H7 (cell line): ENCODE results near the gene CHST11. TPM values are rescaled to one million over a fixed set of nuclear protein-coding genes. Genes with fewer than 3 reads are reported as not detected.

Experiments
- DNase-seq: peaks from one replicate; pipeline ENCODE4 v3.0.0; 2012
- H3K27me3 ChIP-seq: 2 replicates; pipeline ENCODE4 v1.6.0; 2011; ENCODE audit warnings: mild to moderate bottlenecking, low read length; ENCODE audit not compliant: control insufficient read depth, insufficient read depth
- H3K36me3 ChIP-seq: replicated peaks from 2 replicates; pipeline ENCODE4 v1.5.1; 2011; ENCODE audit warnings: low read length; ENCODE audit not compliant: control insufficient read depth, insufficient read depth
- H3K4me3 ChIP-seq: 2 replicates; pipeline ENCODE4 v1.5.1; 2011; ENCODE audit warnings: low read depth, mild to moderate bottlenecking, control low read depth, low read length, moderate library complexity; ENCODE audit not compliant: insufficient read depth
- total RNA-seq: library from RNA; depleted of rRNA; stranded (reverse); fragments of >200 nt; shearing (Covaris generic); gene quantifications from 2 replicates; pipeline ENCODE4 v1.2.3, GENCODE V29; 2014

Gene CHST11
- total RNA-seq, 1 experiment from 2014 or later: 14.5 TPM

DNA sequence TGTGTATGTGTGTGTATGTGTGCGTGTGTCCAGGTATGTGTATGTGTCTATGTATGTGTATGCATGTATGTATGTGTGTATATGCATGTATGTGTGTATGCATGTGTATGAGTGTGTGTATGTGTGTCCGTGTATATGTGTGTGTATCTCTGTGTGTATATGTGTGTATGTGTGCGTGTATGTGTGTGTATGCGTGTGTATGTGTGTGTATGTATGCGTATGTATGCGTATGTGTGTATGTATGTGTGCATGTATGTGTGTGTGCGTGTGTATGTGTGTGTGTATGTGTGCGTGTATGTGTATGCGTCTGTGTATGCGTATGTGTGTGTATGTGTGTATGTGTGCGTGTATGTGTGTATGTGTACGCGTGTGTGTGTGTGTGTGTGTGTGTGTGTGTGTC lies 31.6 kb downstream of the CHST11 start:
- no peaks in the 10 kb centered on the region for H3K36me3 ChIP-seq
- no peak for DNase-seq
- H3K27me3 ChIP-seq: no peaks in the 10 kb centered on the region
- no peak overlapping the region for H3K4me3 ChIP-seq

DNA sequence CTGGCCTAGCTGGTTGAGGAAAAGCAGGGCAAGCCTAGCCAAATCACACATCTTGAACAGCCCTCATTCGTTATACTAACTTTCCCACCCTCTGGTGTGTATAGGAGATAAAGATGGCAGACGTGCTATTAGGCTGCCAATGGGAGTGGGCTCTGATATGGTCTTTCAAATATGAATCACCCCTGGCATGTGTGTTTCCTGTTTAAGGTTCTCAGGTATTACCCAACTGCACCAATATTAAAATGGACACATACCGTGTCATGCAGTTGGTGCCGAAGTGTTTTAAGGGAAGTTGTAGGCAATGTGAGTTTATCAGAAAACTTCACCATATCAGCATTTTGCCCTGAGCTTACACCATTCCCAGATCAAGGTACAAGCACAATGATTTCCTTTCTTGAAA lies 33.4 kb downstream of the CHST11 start:
- no peak for DNase-seq
- Histone ChIP-seq H3K4me3 (no peak overlapping the region), H3K27me3 (no peaks in the 10 kb centered on the region), H3K36me3 (no peaks in the 10 kb centered on the region)

GRCh38 chr12:104490850-104491249 lies 34.1 kb downstream of the CHST11 start:
- H3K27me3 ChIP-seq: no peaks in the 10 kb centered on the region
- no peaks in the 10 kb centered on the region for H3K36me3 ChIP-seq
- no peak overlapping the region for H3K4me3 ChIP-seq
- DNase-seq: no peak

GRCh38 chr12:104493496-104493895 lies 36.7 kb downstream of the CHST11 start:
- DNase-seq: no peak
- H3K4me3 ChIP-seq: no peak overlapping the region
- H3K36me3 ChIP-seq: no peaks in the 10 kb centered on the region
- H3K27me3 ChIP-seq: no peaks in the 10 kb centered on the region

DNA sequence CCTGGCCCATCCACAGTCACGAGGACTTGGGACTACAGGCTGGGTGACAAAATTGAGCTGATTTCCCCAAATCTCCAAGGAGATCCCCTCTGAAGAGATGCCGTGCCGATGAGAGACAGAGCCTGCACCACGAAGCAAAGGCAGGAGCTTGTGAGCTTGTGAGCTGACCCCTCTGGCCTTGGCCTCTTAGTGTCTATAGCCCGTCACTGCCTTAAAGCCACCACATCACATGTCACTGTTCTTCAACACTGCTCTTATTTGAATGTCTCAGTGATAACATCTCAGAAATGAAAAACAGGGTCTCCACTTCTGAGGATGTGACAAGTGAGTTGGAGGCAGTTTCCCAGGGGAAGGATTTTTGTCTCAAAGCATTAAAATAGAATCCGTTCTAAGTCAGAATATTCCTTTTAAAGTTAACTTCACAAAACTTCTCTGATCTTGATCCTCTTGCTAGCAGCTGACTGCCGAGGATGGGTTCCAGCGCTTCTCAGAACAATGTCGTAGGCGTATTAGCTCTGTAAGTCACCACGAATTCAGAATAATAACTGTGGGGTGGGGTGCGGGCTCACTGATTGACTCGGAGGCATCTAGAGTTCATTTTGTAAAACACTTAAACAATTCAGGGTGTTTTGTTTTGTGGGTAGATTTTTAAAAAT lies 37.5 kb downstream of the CHST11 start:
- Histone ChIP-seq H3K27me3 (no peaks in the 10 kb centered on the region), H3K4me3 (no peak overlapping the region), H3K36me3 (no peaks in the 10 kb centered on the region)
- no peak for DNase-seq

DNA sequence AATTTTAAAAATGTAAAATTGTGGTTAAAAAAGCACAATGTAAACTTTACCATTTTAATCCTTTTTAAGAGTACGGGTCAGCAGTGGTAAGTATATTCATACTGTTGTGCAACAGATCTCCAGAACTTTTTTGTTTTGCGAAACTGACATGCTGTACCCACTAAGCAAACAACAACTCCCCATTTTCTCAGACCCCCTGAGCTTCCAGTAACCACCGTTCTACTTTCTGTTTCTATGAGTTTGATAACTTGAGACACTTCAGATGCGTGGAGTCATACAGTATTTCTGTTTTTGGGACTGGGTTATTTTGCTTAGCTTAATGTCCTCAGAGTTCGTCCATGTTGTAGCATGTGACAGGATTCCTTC lies 38.0 kb downstream of the CHST11 start:
- Histone ChIP-seq H3K4me3 (no peak overlapping the region), H3K36me3 (no peaks in the 10 kb centered on the region), H3K27me3 (no peaks in the 10 kb centered on the region)
- DNase-seq: no peak

DNA sequence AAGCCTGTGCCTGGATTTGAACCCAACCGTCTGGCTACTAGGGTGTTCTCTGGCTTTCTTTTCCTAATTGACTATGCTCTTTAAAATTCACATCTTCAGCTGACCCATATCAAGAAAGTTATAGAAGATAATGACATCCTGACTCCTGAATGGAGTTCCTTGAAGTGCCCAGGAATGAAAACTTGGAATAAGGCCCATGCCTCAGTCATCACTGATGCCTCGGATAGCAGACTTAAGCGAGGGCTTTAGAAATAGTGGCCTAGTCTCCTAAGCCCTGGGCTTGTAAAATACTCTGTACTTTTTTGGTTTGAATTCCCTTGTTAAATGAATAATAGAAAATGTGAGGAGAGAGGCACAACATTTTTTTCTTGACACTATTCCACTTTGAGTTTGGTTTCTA lies 39.0 kb downstream of the CHST11 start:
- Histone ChIP-seq H3K4me3 (no peak overlapping the region), H3K36me3 (no peaks in the 10 kb centered on the region), H3K27me3 (no peaks in the 10 kb centered on the region)
- DNase-seq: no peak

DNA sequence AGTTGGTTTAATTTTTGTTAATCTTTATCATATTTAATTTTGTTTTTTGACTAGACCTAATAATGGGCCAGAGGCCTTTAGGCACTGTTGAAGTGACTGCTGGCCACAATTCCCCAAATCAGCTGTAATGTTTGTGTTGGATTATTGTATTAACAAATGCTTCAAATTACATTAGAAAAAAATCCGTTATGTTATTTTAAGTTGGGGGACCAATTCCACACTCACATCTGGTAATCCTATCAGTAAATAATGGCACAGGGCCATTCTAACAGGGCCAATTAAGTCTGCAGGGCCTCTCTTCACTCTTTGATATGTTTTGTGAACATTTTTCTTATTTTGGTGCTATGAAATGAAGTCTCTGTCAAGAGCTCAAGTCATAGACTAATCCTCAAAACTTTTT lies 39.6 kb downstream of the CHST11 start:
- DNase-seq: no peak
- H3K36me3 ChIP-seq: no peaks in the 10 kb centered on the region
- no peak overlapping the region for H3K4me3 ChIP-seq
- no peaks in the 10 kb centered on the region for H3K27me3 ChIP-seq

DNA sequence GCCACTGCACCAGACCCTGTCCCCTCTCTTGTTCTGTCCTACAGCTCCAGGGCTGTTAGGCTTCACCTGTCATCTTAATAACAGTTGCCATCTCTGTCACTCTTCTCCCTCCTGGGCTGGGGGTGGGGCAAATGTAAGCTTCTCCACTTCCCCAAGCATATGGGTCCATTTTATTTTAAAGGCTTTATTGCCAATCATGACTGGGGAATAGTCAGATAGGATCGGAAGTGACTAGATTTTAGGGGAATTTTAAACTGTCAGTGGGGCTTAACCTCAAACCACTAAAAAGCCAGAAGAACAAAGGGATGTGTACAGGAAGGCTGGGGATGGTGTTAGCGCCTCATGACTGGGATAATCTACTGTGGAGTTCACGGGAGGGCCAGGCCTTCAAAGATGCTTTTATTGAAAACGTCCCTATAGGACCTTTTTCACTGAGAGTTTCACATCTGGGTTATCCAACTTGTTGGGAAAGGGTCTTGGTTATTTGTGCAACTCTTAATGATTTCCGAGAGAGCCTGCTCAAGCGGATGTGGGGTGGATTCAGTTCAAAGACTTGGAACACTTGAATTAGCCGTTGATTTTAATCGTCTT lies 41.6 kb downstream of the CHST11 start:
- H3K4me3 ChIP-seq: no peak overlapping the region
- no peaks in the 10 kb centered on the region for H3K36me3 ChIP-seq
- H3K27me3 ChIP-seq: no peaks in the 10 kb centered on the region
- DNase-seq: no peak

- no peak for DNase-seq
- no peaks in the 10 kb centered on the region for H3K36me3 ChIP-seq
- H3K27me3 ChIP-seq: no peaks in the 10 kb centered on the region
- H3K4me3 ChIP-seq: no peak overlapping the region
Observed at GRCh38 chr12:104499668-104500332, 43.1 kb downstream of the CHST11 start.

DNA sequence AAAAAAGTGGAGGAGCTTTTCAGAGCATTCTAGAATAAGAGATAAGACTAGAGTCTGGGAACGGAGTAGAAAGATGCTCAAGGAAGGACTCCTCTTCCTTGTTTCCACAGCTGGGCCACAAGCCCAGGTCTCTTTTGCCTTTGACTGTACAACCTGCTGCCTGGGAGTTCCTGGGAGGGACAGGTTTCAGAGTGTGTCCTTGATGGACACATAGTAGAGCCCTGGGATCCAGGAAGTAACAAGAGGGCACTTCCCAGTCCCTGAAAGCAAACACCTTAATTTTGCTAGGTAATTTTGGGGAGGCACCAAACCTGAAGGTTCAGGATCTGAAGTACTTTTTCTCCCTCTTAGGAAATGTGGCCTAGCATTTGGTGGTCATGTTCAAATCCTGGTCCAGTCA lies 44.4 kb downstream of the CHST11 start:
- no peaks in the 10 kb centered on the region for H3K27me3 ChIP-seq
- DNase-seq: no peak
- no peak overlapping the region for H3K4me3 ChIP-seq
- no peaks in the 10 kb centered on the region for H3K36me3 ChIP-seq

DNA sequence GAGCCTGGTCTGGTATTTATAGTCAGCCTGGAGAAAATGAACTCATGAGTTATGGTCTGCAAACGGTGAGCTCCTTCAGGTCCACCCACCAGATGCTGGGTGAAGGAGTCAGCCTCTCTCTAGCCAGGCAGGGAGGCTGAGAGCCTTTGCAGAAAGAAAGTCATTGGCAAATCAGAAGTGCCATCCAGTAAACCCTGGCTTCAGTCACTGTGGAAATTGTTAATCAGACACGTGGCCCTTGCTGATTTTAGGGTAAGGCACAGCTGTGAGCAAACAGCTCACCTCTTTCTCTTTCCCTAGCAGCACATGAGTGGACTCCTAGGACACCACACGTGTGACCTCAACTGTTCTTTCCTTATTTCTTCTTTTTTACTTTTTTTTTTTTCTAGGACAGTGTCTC lies 44.9 kb downstream of the CHST11 start:
- Histone ChIP-seq H3K4me3 (no peak overlapping the region), H3K36me3 (no peaks in the 10 kb centered on the region), H3K27me3 (no peaks in the 10 kb centered on the region)
- DNase-seq: no peak

- no peaks in the 10 kb centered on the region for H3K36me3 ChIP-seq
- DNase-seq: no peak
- H3K4me3 ChIP-seq: no peak overlapping the region
- no peaks in the 10 kb centered on the region for H3K27me3 ChIP-seq
Observed at GRCh38 chr12:104502217-104502616, 45.5 kb downstream of the CHST11 start.

DNA sequence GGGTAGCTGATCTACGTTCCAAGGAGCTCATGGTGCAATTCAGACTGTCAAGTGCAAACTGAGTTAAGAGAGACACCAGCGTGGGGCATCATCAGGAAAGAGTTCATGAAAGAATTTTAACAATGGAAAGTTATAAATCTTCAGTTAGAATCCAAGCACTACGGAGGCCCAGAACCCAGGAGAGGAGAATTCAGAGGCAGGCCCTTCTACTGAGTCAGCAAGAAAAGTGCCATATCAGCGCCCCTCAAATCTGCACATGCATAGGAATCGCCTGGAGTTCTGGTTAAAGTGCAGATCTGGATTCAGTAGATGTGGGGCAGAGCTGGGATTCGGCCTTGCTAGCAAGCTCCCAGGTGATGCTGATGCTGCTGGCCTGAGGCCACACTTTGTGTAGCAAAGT lies 45.9 kb downstream of the CHST11 start:
- DNase-seq: no peak
- H3K36me3 ChIP-seq: no peaks in the 10 kb centered on the region
- no peaks in the 10 kb centered on the region for H3K27me3 ChIP-seq
- H3K4me3 ChIP-seq: no peak overlapping the region

DNA sequence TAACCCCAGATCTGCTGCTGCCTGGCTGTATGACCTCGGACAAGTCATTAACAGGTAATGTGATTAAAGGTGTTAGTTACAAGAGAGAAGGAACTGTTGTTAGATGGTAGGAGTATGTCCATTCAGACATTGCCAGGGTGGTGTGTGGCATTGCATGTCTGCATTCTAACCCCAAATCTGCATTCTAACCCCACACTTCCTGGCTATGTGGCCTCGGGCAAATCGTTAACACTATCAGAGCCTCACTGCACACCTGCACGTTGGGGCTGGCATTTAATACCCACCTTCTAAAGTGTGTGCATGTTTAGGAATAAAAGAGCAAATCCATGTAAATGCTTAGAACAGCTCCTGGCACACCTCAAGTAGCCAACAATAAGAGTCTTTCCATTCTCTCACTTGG lies 46.4 kb downstream of the CHST11 start:
- DNase-seq: no peak
- H3K27me3 ChIP-seq: no peaks in the 10 kb centered on the region
- no peak overlapping the region for H3K4me3 ChIP-seq
- H3K36me3 ChIP-seq: no peaks in the 10 kb centered on the region
